Kidney (tissue), 14 donors: Measurements from ENCODE around the gene AGBL4. TPM values are rescaled to one million over a fixed set of nuclear protein-coding genes. Genes with fewer than 3 reads are reported as not detected.

ENCODE experiments used
- DNase-seq, 5 donors: peaks; one replicate each; pipeline ENCODE4 v3.0.0-alpha.2; 2013 to 2020
- FAIRE-seq: peaks from 2 replicates; lab custom pipeline; 2012; peaks lifted over from hg19 to GRCh38; lab: Jason Lieb, UNC
- H3K27ac ChIP-seq, 2 donors: one replicate each; pipeline ENCODE4 v1.7.0; 2013; ENCODE audit warnings: low read depth in 2 of 2, low read length in 2 of 2, inconsistent platforms in 1 of 2
- H3K27me3 ChIP-seq: one replicate; pipeline ENCODE4 v1.7.1; 2013; ENCODE audit warnings: low read length, inconsistent platforms; ENCODE audit not compliant: control insufficient read depth, insufficient read depth
- H3K36me3 ChIP-seq, 3 donors: one replicate each; pipeline versions ENCODE4 v1.7.0 to v1.7.1; 2013; ENCODE audit warnings: low read length in 3 of 3, control low read depth in 1 of 3, inconsistent platforms in 1 of 3; ENCODE audit not compliant: insufficient read depth in 3 of 3, control insufficient read depth in 2 of 3
- H3K4me1 ChIP-seq, 3 donors: one replicate each; pipeline versions ENCODE4 v1.7.0 to v1.7.1; 2013; ENCODE audit warnings: low read length in 3 of 3, inconsistent platforms in 1 of 3, low read depth in 1 of 3; ENCODE audit not compliant: control insufficient read depth in 2 of 3, insufficient read depth in 2 of 3
- H3K4me3 ChIP-seq, 3 donors: one replicate each; pipeline versions ENCODE4 v1.7.0 to v1.8.1; 2013; ENCODE audit warnings: low read length in 3 of 3, control low read depth in 1 of 3, inconsistent platforms in 1 of 3
- H3K9ac ChIP-seq, 3 donors: one replicate each; pipeline versions ENCODE4 v1.7.0 to v1.7.1; 2013; ENCODE audit warnings: low read length in 3 of 3, control low read depth in 1 of 3, inconsistent platforms in 1 of 3
- H3K9me3 ChIP-seq, 3 donors: one replicate each; pipeline versions ENCODE4 v1.7.0 to v1.7.1; 2013; ENCODE audit warnings: low read length in 3 of 3, control low read depth in 1 of 3, inconsistent platforms in 1 of 3; ENCODE audit not compliant: control insufficient read depth in 2 of 3, insufficient read depth in 1 of 3
- intact Hi-C: fragments of 100-400 bp; cut with DNase I; formaldehyde crosslinking; loops from one replicate; pipeline ENCODE4 v1.11.1; 2022
- polyA plus RNA-seq: library from polyadenylated mRNA; stranded (reverse); fragments of 350-450 nt; fragmentation: Illumina TruSeq; extraction: RNeasy Lipid Tissue Mini Kit (QIAGEN cat#74804); gene quantifications from one replicate; pipeline ENCODE4 v1.2.3, GENCODE V29; 2014; ENCODE audit warnings: low read depth, low replicate concordance; ENCODE audit not compliant: insufficient read depth
- total RNA-seq: library from RNA; stranded (reverse); fragmentation: NEBNext Ultra II Directional; extraction: Animal tissue kit (Norgen Biotek cat#: 25700); gene quantifications from one replicate; pipeline ENCODE4 v1.2.1, GENCODE V29; 2021
- TF ChIP-seq, protein P1 (sequence below): IDR thresholded peaks from 3 replicates; pipeline ENCODE4 v1.5.1; 2012; ENCODE audit warnings: mild to moderate bottlenecking, moderate library complexity, borderline replicate concordance; ENCODE audit not compliant: insufficient read depth; ENCODE audit errors: extremely low read depth
- donor health status: control.
- donor health status: control.
- donor health status: control.
- donor health status: control.
- donor health status: control.
- donor health status: DM: yes; HTN: yes; CAD: no.
- donor health status: Normal renal cell carcinoma (clear cell type).

AGBL4 gene
- total and polyA plus RNA-seq, 2 donors from 2014 or later, result 1.5 to 2.7 TPM

DNA sequence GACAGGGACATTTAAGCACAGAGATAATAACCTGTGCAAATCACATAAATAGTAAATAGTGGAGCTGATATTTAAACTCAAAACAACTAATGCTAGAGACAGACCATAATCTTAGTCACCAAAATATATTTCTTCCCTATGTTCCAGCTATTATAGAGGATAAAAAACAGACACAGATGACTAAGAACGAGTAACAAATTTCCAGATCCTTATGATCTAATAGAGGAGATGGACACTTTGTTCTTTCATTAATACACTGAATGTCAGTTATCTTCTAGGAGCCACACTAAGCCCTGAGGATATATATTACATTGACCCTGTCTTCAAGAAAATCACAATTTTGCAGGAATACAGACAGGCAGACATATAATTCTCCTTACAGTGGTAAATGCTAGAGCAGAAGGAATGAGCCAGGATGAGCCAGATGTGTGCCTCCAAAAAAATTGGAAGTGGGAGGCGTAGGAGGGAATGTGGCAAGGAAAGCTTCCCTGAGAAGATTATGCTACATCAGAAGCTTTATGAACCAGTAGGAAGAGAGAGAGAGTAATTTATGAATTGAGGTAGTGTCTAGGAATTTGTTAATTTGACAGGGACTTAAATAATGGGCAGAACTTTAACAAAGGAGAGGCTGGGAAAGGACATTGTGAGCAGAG, 851.7 kb downstream of the AGBL4 start:
- intact Hi-C loops, result no loop called here
- no peaks in the 10 kb centered on the region for H3K4me1 ChIP-seq
- FAIRE-seq (no peak), DNase-seq (no peak)
- no peaks in the 10 kb centered on the region for H3K36me3 ChIP-seq
- H3K27ac ChIP-seq, result no peak overlapping the region
- TF ChIP-seq, protein P1, sequence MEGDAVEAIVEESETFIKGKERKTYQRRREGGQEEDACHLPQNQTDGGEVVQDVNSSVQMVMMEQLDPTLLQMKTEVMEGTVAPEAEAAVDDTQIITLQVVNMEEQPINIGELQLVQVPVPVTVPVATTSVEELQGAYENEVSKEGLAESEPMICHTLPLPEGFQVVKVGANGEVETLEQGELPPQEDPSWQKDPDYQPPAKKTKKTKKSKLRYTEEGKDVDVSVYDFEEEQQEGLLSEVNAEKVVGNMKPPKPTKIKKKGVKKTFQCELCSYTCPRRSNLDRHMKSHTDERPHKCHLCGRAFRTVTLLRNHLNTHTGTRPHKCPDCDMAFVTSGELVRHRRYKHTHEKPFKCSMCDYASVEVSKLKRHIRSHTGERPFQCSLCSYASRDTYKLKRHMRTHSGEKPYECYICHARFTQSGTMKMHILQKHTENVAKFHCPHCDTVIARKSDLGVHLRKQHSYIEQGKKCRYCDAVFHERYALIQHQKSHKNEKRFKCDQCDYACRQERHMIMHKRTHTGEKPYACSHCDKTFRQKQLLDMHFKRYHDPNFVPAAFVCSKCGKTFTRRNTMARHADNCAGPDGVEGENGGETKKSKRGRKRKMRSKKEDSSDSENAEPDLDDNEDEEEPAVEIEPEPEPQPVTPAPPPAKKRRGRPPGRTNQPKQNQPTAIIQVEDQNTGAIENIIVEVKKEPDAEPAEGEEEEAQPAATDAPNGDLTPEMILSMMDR, result no peak
- no peaks in the 10 kb centered on the region for H3K27me3 ChIP-seq
- H3K9ac ChIP-seq, result no peak overlapping the region
- H3K4me3 ChIP-seq, result no peak overlapping the region
- H3K9me3 ChIP-seq, result no peaks in the 10 kb centered on the region

DNA sequence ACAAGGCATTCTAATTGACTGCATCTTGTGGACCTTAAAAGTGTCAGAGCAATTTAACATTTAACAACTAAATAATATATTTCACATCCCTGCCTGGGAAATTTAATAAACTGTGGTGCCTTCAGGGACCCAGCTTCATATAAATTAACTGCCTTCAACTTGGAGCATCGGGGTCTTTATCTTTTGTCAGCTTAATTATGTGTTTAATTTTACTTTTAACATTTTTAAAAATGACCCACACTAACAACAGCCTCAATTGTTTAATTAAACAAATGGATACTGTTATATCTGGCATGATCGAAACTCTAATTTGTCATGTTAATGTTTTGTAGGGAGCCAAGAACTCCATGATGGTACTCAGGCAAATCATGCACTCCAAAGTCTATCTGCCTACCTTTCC, 857.7 kb downstream of the AGBL4 start:
- Histone ChIP-seq H3K9me3 (no peaks in the 10 kb centered on the region), H3K4me1 (no peaks in the 10 kb centered on the region)

DNA sequence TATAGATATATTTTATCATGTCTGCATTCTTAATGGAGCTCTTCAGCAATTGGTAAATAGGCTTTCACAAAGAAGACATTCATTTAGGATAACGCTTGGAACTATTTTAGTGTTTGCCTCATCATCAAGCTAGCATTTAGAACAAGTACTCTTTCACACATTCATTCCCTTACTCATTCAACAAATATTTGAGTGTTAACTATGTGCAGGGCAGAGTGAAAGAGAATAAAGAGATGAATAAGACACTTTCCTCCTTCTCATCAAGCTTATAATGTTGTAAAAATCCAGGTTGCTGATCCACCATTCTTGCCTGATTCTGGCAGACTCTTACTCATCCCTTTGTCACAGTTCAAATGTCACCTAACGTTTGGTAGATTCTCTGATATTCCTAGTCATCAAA, 860.7 kb downstream of the AGBL4 start:
- Histone ChIP-seq H3K4me3 (no peak overlapping the region), H3K36me3 (no peaks in the 10 kb centered on the region), H3K27me3 (no peaks in the 10 kb centered on the region), H3K4me1 (no peaks in the 10 kb centered on the region), H3K9ac (no peak overlapping the region), H3K27ac (no peak overlapping the region), H3K9me3 (no peaks in the 10 kb centered on the region)
- TF ChIP-seq, protein P1, result no peak
- no peak for FAIRE-seq
- no peak for DNase-seq
- intact Hi-C loops, result no loop called here

More for the DNA sequence above, 857.7 kb downstream of the AGBL4 start:
- no peaks in the 10 kb centered on the region for H3K27me3 ChIP-seq
- no peak overlapping the region for H3K9ac ChIP-seq
- DNase-seq (no peak), FAIRE-seq (no peak)
- TF ChIP-seq, protein P1, result no peak
- H3K27ac ChIP-seq, result no peak overlapping the region
- no peak overlapping the region for H3K4me3 ChIP-seq
- H3K36me3 ChIP-seq, result no peaks in the 10 kb centered on the region
- intact Hi-C loops, result no loop called here

DNA sequence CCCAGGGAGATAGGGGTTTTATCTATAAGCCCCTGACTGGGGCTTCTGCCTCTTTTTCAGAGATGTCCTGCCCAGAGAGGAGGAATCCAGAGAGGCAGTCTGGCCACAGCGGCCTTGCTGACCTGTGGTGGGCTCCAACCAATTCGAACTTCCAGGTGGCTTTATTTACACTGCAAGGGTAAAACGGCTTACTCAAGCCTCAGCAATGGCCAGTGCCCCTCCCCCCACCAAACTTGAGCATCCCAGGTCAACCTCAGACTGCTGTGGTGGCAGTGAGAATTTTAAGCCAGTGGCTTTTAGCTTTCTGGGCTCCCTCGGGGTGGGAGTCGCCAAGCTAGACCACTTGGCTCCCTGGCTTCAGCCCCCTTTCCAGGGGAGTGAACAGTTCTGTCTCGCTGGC, 863.1 kb downstream of the AGBL4 start:
- TF ChIP-seq, protein P1, result no peak
- Histone ChIP-seq H3K9me3 (no peaks in the 10 kb centered on the region), H3K4me1 (no peaks in the 10 kb centered on the region), H3K27me3 (no peaks in the 10 kb centered on the region), H3K36me3 (no peaks in the 10 kb centered on the region), H3K27ac (no peak overlapping the region), H3K9ac (no peak overlapping the region), H3K4me3 (no peak overlapping the region)
- no peak for DNase-seq
- intact Hi-C loops, result no loop called here
- FAIRE-seq, result no peak
